ENCODE data around the gene CD151. TPM values are rescaled to one million over a fixed set of nuclear protein-coding genes. Genes with fewer than 3 reads are reported as not detected.

CD151 gene
- total RNA-seq, 2 experiments from 2014 or later, result 0.28 to 0.84 TPM

GRCh38 chr11:789943-790342 lies 42.8 kb upstream of the CD151 start, which contains the start of gene CEND1:
CEND1 (minus strand) TSS chr11:790090; CDS start chr11:788576, 1,514 bp downstream.
- ChIA-PET POLR2A (interaction anchor here (0.6 to 1.6 kb wide), 3 partner anchors 12 to 83 kb away, joined by 3 to 4 read pairs (median 3); no protein-coding TSS in a partner anchor), CTCF (ENCODE audit: unreplicated experiment) (no interaction called here)

GRCh38 chr11:790721-791564 lies 41.8 kb upstream of the CD151 start:
- POLR2A ChIA-PET, result no interaction called here
- Histone ChIP-seq H3K4me3 (ENCODE audit: low read depth, low read length, poor library complexity, severe bottlenecking) (no peak overlapping the region), H4K20me1 (ENCODE audit: insufficient read depth, low read length) (no peaks in the 10 kb centered on the region), H3K79me2 (ENCODE audit: insufficient read depth, low read depth, low read length) (peaks cover 13% of the 10 kb centered on the region), H2AFZ (ENCODE audit: low read length) (no peak overlapping the region), H3K9me3 (ENCODE audit: low read length) (no peaks in the 10 kb centered on the region), H3K27ac (ENCODE audit: low read depth, low read length, poor library complexity, severe bottlenecking) (peak overlapping the region; percentile 19), H3K4me2 (ENCODE audit: low read length) (peak overlapping the region; percentile 51), H3K36me3 (ENCODE audit: insufficient read depth, low read length) (peaks cover 30% of the 10 kb centered on the region; the same call in 1 of the 2 replicates), H3K4me1 (ENCODE audit: insufficient read depth, low read length, poor library complexity, severe bottlenecking) (peaks cover 35% of the 10 kb centered on the region), H3K9me2 (ENCODE audit: insufficient read depth, low read length) (no peaks in the 10 kb centered on the region)
- BruUV-seq (replicated peaks), result no TSS peak
- TF ChIP-seq EZH2phosphoT487 (IDR thresholded peaks at IDR 0.05; ENCODE audit: borderline replicate concordance, low read depth, low read length), result no peak
- no peak for TF ChIP-seq CTCF (conservative IDR thresholded peaks at IDR 0.05; ENCODE audit: low read length)
- DNase-seq (ENCODE audit: low spot score), result no peak
- CTCF ChIA-PET (ENCODE audit: unreplicated experiment), result no interaction called here
- intact Hi-C loops (cut with micrococcal nuclease; ENCODE audit: unreplicated experiment), result no loop called here

More at GRCh38 chr11:789943-790342, 42.8 kb upstream of the CD151 start, which contains the start of gene CEND1:
- Histone ChIP-seq H3K79me2 (ENCODE audit: insufficient read depth, low read depth, low read length) (peaks cover 13% of the 10 kb centered on the region), H3K4me1 (ENCODE audit: insufficient read depth, low read length, poor library complexity, severe bottlenecking) (peaks cover 32% of the 10 kb centered on the region), H3K4me2 (ENCODE audit: low read length) (peak within 1 kb of the TSS; percentile 69), H3K9me3 (ENCODE audit: low read length) (no peaks in the 10 kb centered on the region), H4K20me1 (ENCODE audit: insufficient read depth, low read length) (no peaks in the 10 kb centered on the region), H2AFZ (ENCODE audit: low read length) (no peak within 1 kb of the TSS), H3K36me3 (ENCODE audit: insufficient read depth, low read length) (peaks cover 30% of the 10 kb centered on the region; the same call in 1 of the 2 replicates), H3K4me3 (ENCODE audit: low read depth, low read length, poor library complexity, severe bottlenecking) (peak within 1 kb of the TSS; percentile 81), H3K9me2 (ENCODE audit: insufficient read depth, low read length) (no peaks in the 10 kb centered on the region), H3K27ac (ENCODE audit: low read depth, low read length, poor library complexity, severe bottlenecking) (peak within 1 kb of the TSS; percentile 56)
- TF ChIP-seq EZH2phosphoT487 (IDR thresholded peaks at IDR 0.05; ENCODE audit: borderline replicate concordance, low read depth, low read length) (no peak), CTCF (conservative IDR thresholded peaks at IDR 0.05; ENCODE audit: low read length) (no peak)
- no TSS peak for BruUV-seq (replicated peaks)
- DNase-seq (ENCODE audit: low spot score), result peak; percentile 79
- intact Hi-C loops (cut with micrococcal nuclease; ENCODE audit: unreplicated experiment), result no loop called here
